Activated T-cell treated with anti-CD3 and anti-CD28 coated beads, Interleukin-2, amount 50 U/mL, for 72 hours (primary cell): Measurements from ENCODE around the gene GRHL1. TPM values are rescaled to one million over a fixed set of nuclear protein-coding genes. Genes with fewer than 3 reads are reported as not detected.
A peak's percentile ranks its signal among the peaks of the same experiment; 100 is the strongest.

Source experiments
- ATAC-seq, 2 donors: fragments of 150-1000 bp; cut with Tn5 transposase; replicated peaks in 1 of 2; 2 replicates each; pipeline ENCODE4 v1.10.0; 2021; ENCODE audit warnings: moderate library complexity in 2 of 2, mild to moderate bottlenecking in 1 of 2
- DNase-seq, 2 donors: peaks; one replicate each; pipeline ENCODE4 v3.0.0; 2021 to 2022; ENCODE audit warnings: mixed read lengths in 1 of 2
- H3K27ac Mint-ChIP-seq: one replicate; pipeline ENCODE4 v1.8.0; 2022; ENCODE audit warnings: mild to moderate bottlenecking, moderate library complexity, mixed read lengths
- H3K27me3 Mint-ChIP-seq: one replicate; pipeline ENCODE4 v1.8.0; 2022; ENCODE audit warnings: low read depth, mixed read lengths
- H3K36me3 Mint-ChIP-seq, 2 donors: one replicate each; pipeline ENCODE4 v1.8.0; 2022; ENCODE audit warnings: mixed read lengths in 2 of 2, mild to moderate bottlenecking in 1 of 2; ENCODE audit not compliant: insufficient read depth in 2 of 2
- H3K4me1 Mint-ChIP-seq: one replicate; pipeline ENCODE4 v1.8.0; 2022; ENCODE audit warnings: low read depth, mixed read lengths
- H3K4me3 Mint-ChIP-seq, 2 donors: one replicate each; pipeline ENCODE4 v1.8.0; 2022; ENCODE audit warnings: mild to moderate bottlenecking in 2 of 2, mixed read lengths in 2 of 2, moderate library complexity in 2 of 2
- H3K9me3 Mint-ChIP-seq, 2 donors: one replicate each; pipeline ENCODE4 v1.8.0; 2022; ENCODE audit warnings: mixed read lengths in 2 of 2
- total RNA-seq, 2 donors: library from RNA; stranded (reverse); gene quantifications; one replicate each; pipeline ENCODE4 v1.2.3, GENCODE V29; 2022

Gene GRHL1
- total RNA-seq, 2 donors from 2014 or later: 0.83 to 1.1 TPM

GRCh38 chr2:9970200-9971044 is 18.9 kb downstream of the GRHL1 start:
- Mint-ChIP-seq H3K27me3 (no peaks in the 10 kb centered on the region), H3K4me1 (peaks cover 40% of the 10 kb centered on the region), H3K9me3 (no peaks in the 10 kb centered on the region), H3K4me3 (no peak overlapping the region), H3K27ac (no peak overlapping the region), H3K36me3 (no peaks in the 10 kb centered on the region)
- DNase-seq: no peak
- ATAC-seq: no peak

- no peak overlapping the region for H3K27ac Mint-ChIP-seq
Observed at GRCh38 chr2:9971105-9971818, 19.8 kb downstream of the GRHL1 start.

GRCh38 chr2:9971890-9972289 is 20.4 kb downstream of the GRHL1 start:
- H3K36me3 Mint-ChIP-seq: peaks cover 0 to 3% of the 10 kb centered on the region in 2 donors
- no peak overlapping the region for H3K4me3 Mint-ChIP-seq
- DNase-seq: no peak
- ATAC-seq: no peak
- H3K27me3 Mint-ChIP-seq: no peaks in the 10 kb centered on the region
- H3K9me3 Mint-ChIP-seq: no peaks in the 10 kb centered on the region
- no peak overlapping the region for H3K27ac Mint-ChIP-seq
- H3K4me1 Mint-ChIP-seq: peaks cover 49% of the 10 kb centered on the region

More at GRCh38 chr2:9971105-9971818, 19.8 kb downstream of the GRHL1 start:
- H3K9me3 Mint-ChIP-seq: no peaks in the 10 kb centered on the region
- no peaks in the 10 kb centered on the region for H3K27me3 Mint-ChIP-seq
- DNase-seq (no peak), ATAC-seq (no peak)
- H3K4me1 Mint-ChIP-seq: peaks cover 43% of the 10 kb centered on the region
- no peak overlapping the region for H3K4me3 Mint-ChIP-seq
- no peaks in the 10 kb centered on the region for H3K36me3 Mint-ChIP-seq

GRCh38 chr2:9972621-9973479 is 21.4 kb downstream of the GRHL1 start:
- no peak overlapping the region for H3K27ac Mint-ChIP-seq
- peaks cover 1% of the 10 kb centered on the region for H3K27me3 Mint-ChIP-seq
- DNase-seq: no peak
- no peak for ATAC-seq
- peaks cover 0 to 7% of the 10 kb centered on the region in 2 donors for H3K36me3 Mint-ChIP-seq
- H3K4me3 Mint-ChIP-seq: no peak overlapping the region
- H3K9me3 Mint-ChIP-seq: peaks cover 0 to 1% of the 10 kb centered on the region in 2 donors
- peaks cover 56% of the 10 kb centered on the region for H3K4me1 Mint-ChIP-seq

GRCh38 chr2:9973690-9974089 is 22.2 kb downstream of the GRHL1 start:
- peaks cover 60% of the 10 kb centered on the region for H3K4me1 Mint-ChIP-seq
- peaks cover 3 to 15% of the 10 kb centered on the region in 2 donors for H3K36me3 Mint-ChIP-seq
- DNase-seq (no peak), ATAC-seq (no peak)
- H3K27ac Mint-ChIP-seq: no peak overlapping the region
- peaks cover 7% of the 10 kb centered on the region for H3K27me3 Mint-ChIP-seq
- H3K9me3 Mint-ChIP-seq: peaks cover 0 to 5% of the 10 kb centered on the region in 2 donors
- H3K4me3 Mint-ChIP-seq: no peak overlapping the region

- no peak overlapping the region for H3K27ac Mint-ChIP-seq
- peaks cover 61% of the 10 kb centered on the region for H3K4me1 Mint-ChIP-seq
- ATAC-seq (no peak), DNase-seq (no peak)
- peaks cover 0 to 5% of the 10 kb centered on the region in 2 donors for H3K9me3 Mint-ChIP-seq
- peaks cover 3 to 16% of the 10 kb centered on the region in 2 donors for H3K36me3 Mint-ChIP-seq
- peaks cover 7% of the 10 kb centered on the region for H3K27me3 Mint-ChIP-seq
- no peak overlapping the region for H3K4me3 Mint-ChIP-seq
Observed at GRCh38 chr2:9974343-9974742, 22.9 kb downstream of the GRHL1 start.

- peaks cover 3 to 16% of the 10 kb centered on the region in 2 donors for H3K36me3 Mint-ChIP-seq
Observed at GRCh38 chr2:9975328-9975727, 23.8 kb downstream of the GRHL1 start.

GRCh38 chr2:9975805-9976447 is 24.4 kb downstream of the GRHL1 start:
- peak; percentile 37 to 39 for DNase-seq
- Mint-ChIP-seq H3K27me3 (peaks cover 17% of the 10 kb centered on the region), H3K4me1 (peaks cover 75% of the 10 kb centered on the region), H3K4me3 (peak overlapping the region; percentile 7 to 25), H3K27ac (no peak overlapping the region), H3K36me3 (peaks cover 3 to 16% of the 10 kb centered on the region in 2 donors), H3K9me3 (peaks cover 0 to 5% of the 10 kb centered on the region in 2 donors)
- ATAC-seq: peak; percentile 86 to 93

More at GRCh38 chr2:9975328-9975727, 23.8 kb downstream of the GRHL1 start:
- Mint-ChIP-seq H3K27me3 (peaks cover 11% of the 10 kb centered on the region), H3K27ac (no peak overlapping the region), H3K4me1 (peaks cover 69% of the 10 kb centered on the region), H3K4me3 (peak overlapping the region in 1 of 2 donors; percentile 14), H3K9me3 (peaks cover 0 to 5% of the 10 kb centered on the region in 2 donors)
- ATAC-seq (no peak), DNase-seq (no peak)

- H3K27me3 Mint-ChIP-seq: peaks cover 18% of the 10 kb centered on the region
- peaks cover 3 to 16% of the 10 kb centered on the region in 2 donors for H3K36me3 Mint-ChIP-seq
- H3K9me3 Mint-ChIP-seq: peaks cover 0 to 5% of the 10 kb centered on the region in 2 donors
- peak; percentile 14 to 38 for ATAC-seq
- DNase-seq: no peak
- H3K4me3 Mint-ChIP-seq: peak overlapping the region; percentile 65 to 73
- H3K4me1 Mint-ChIP-seq: peaks cover 64% of the 10 kb centered on the region
- H3K27ac Mint-ChIP-seq: peak overlapping the region; percentile 74
Observed at GRCh38 chr2:9979977-9980376, 28.5 kb downstream of the GRHL1 start.

GRCh38 chr2:9980520-9980919 is 29.0 kb downstream of the GRHL1 start:
- DNase-seq (no peak), ATAC-seq (no peak)
- H3K4me3 Mint-ChIP-seq: peak overlapping the region; percentile 52 to 53
- peaks cover 59% of the 10 kb centered on the region for H3K4me1 Mint-ChIP-seq
- H3K36me3 Mint-ChIP-seq: peaks cover 3 to 16% of the 10 kb centered on the region in 2 donors
- peaks cover 0 to 5% of the 10 kb centered on the region in 2 donors for H3K9me3 Mint-ChIP-seq
- peaks cover 18% of the 10 kb centered on the region for H3K27me3 Mint-ChIP-seq
- H3K27ac Mint-ChIP-seq: no peak overlapping the region

- Mint-ChIP-seq H3K9me3 (peaks cover 0 to 5% of the 10 kb centered on the region in 2 donors), H3K4me1 (peaks cover 48% of the 10 kb centered on the region), H3K36me3 (peaks cover 3 to 15% of the 10 kb centered on the region in 2 donors), H3K4me3 (no peak overlapping the region), H3K27me3 (peaks cover 18% of the 10 kb centered on the region), H3K27ac (no peak overlapping the region)
- DNase-seq (no peak), ATAC-seq (no peak)
Observed at GRCh38 chr2:9981655-9982054, 30.2 kb downstream of the GRHL1 start.

- Mint-ChIP-seq H3K4me3 (no peak overlapping the region), H3K4me1 (peaks cover 42% of the 10 kb centered on the region)
Observed at GRCh38 chr2:9982248-9982647, 30.8 kb downstream of the GRHL1 start.

More at GRCh38 chr2:9982248-9982647, 30.8 kb downstream of the GRHL1 start:
- peaks cover 18% of the 10 kb centered on the region for H3K27me3 Mint-ChIP-seq
- no peak for ATAC-seq
- H3K9me3 Mint-ChIP-seq: peaks cover 0 to 5% of the 10 kb centered on the region in 2 donors
- H3K36me3 Mint-ChIP-seq: peaks cover 3 to 11% of the 10 kb centered on the region in 2 donors
- no peak overlapping the region for H3K27ac Mint-ChIP-seq
- no peak for DNase-seq
